WTC11 (cell line): ENCODE data around the gene TOMM40. TPM values are rescaled to one million over a fixed set of nuclear protein-coding genes. Genes with fewer than 3 reads are reported as not detected.

Experiments
- ATAC-seq: fragments of 200-7000 bp; cut with Tn5 transposase; 2 replicates; pipeline ENCODE4 v1.10.0; 2021; ENCODE audit warnings: mild to moderate bottlenecking, moderate library complexity
- CTCF ChIA-PET: fragments of 300-600 bp; sonication (Branson Sonifier 250); formaldehyde crosslinking; loops from one replicate; lab custom pipeline; 2021; ENCODE audit warnings: antibody characterized with exemption; lab: Charles Lee
- POLR2A ChIA-PET: fragments of 350-600 bp; sonication (Branson Sonifier 250); formaldehyde crosslinking; loops from one replicate; lab custom pipeline; 2021; ENCODE audit warnings: antibody characterized with exemption; lab: Charles Lee
- DNase-seq: peaks from one replicate; pipeline ENCODE4 v3.0.0; 2021; ENCODE audit warnings: low spot score
- H3K27ac Mint-ChIP-seq: 2 replicates; pipeline ENCODE4 v1.8.0; 2021; ENCODE audit warnings: mixed read lengths
- H3K27me3 Mint-ChIP-seq: 2 replicates; pipeline ENCODE4 v1.8.0; 2021; ENCODE audit warnings: low read depth, mild to moderate bottlenecking, moderate library complexity, mixed read lengths
- H3K36me3 Mint-ChIP-seq: 2 replicates; pipeline ENCODE4 v1.8.0; 2021; ENCODE audit warnings: mixed read lengths
- H3K4me1 Mint-ChIP-seq: 2 replicates; pipeline ENCODE4 v1.8.0; 2022; ENCODE audit warnings: mixed read lengths
- H3K4me3 Mint-ChIP-seq: 2 replicates; pipeline ENCODE4 v1.8.0; 2021; ENCODE audit warnings: mild to moderate bottlenecking, moderate library complexity, mixed read lengths
- H3K9me3 Mint-ChIP-seq: 2 replicates; pipeline ENCODE4 v1.8.0; 2021; ENCODE audit warnings: mixed read lengths
- CTCF ChIP-seq: fragments of 200-600 bp; IDR thresholded peaks from 2 replicates; pipeline ENCODE4 v1.8.0; 2022; ENCODE audit warnings: antibody characterized with exemption
- EMX1 ChIP-seq: fragments of 250-450 bp; sonication (Bioruptor Pico); IDR thresholded peaks from 2 replicates; pipeline ENCODE4 v1.8.0; 2021; ENCODE audit warnings: mild to moderate bottlenecking
- ESRRA ChIP-seq: sonication (generic); formaldehyde crosslinking; IDR thresholded peaks from 2 replicates; pipeline ENCODE4 v1.8.1; 2022; ENCODE audit warnings: mild to moderate bottlenecking, missing genetic modification reagents, borderline replicate concordance
- GTF2I ChIP-seq: fragments of 250-450 bp; sonication (Bioruptor Pico); conservative IDR thresholded peaks from 2 replicates; pipeline ENCODE4 v1.4.0; 2021; ENCODE audit warnings: mild to moderate bottlenecking
- MYBL2 ChIP-seq: sonication (generic); formaldehyde crosslinking; IDR thresholded peaks from 2 replicates; pipeline ENCODE4 v1.8.1; 2023; ENCODE audit warnings: mild to moderate bottlenecking, moderate library complexity, missing genetic modification reagents
- RORB ChIP-seq: fragments of 250-450 bp; sonication (Bioruptor Pico); IDR thresholded peaks from 2 replicates; pipeline ENCODE4 v1.9.0; 2021; ENCODE audit warnings: mild to moderate bottlenecking
- SP1 ChIP-seq: sonication (generic); formaldehyde crosslinking; conservative IDR thresholded peaks from 2 replicates; pipeline ENCODE4 v1.8.1; 2022; ENCODE audit warnings: missing genetic modification reagents
- TEAD1 ChIP-seq: sonication (generic); formaldehyde crosslinking; IDR thresholded peaks from 2 replicates; pipeline ENCODE4 v1.8.0; 2022; ENCODE audit warnings: mild to moderate bottlenecking, missing genetic modification reagents
- ZNF219 ChIP-seq: sonication (generic); formaldehyde crosslinking; IDR thresholded peaks from 2 replicates; pipeline ENCODE4 v1.8.0; 2023; ENCODE audit warnings: missing genetic modification reagents, mild to moderate bottlenecking, borderline replicate concordance
- ZNF281 ChIP-seq: sonication (generic); formaldehyde crosslinking; IDR thresholded peaks from 2 replicates; pipeline ENCODE4 v1.8.0; 2023; ENCODE audit warnings: mild to moderate bottlenecking, missing genetic modification reagents
- ZNF425 ChIP-seq: fragments of 250-450 bp; sonication (Bioruptor Pico); conservative IDR thresholded peaks from 2 replicates; pipeline ENCODE4 v1.9.0; 2021; ENCODE audit warnings: mild to moderate bottlenecking
- total RNA-seq: library from RNA; stranded (reverse); gene quantifications from 3 replicates; pipeline ENCODE4 v1.2.3, GENCODE V29; 2021
- TF ChIP-seq, protein P1 (sequence below): sonication (generic); formaldehyde crosslinking; IDR thresholded peaks from 2 replicates; pipeline ENCODE4 v1.8.1; 2023; ENCODE audit warnings: mild to moderate bottlenecking, missing genetic modification reagents
- TF ChIP-seq, protein P2 (sequence below): sonication (generic); formaldehyde crosslinking; IDR thresholded peaks from 2 replicates; pipeline ENCODE4 v1.8.0; 2022; ENCODE audit warnings: missing genetic modification reagents
- TF ChIP-seq, protein P3 (sequence below): sonication (generic); formaldehyde crosslinking; IDR thresholded peaks from 2 replicates; pipeline ENCODE4 v1.8.1; 2023; ENCODE audit warnings: mild to moderate bottlenecking, moderate library complexity, missing genetic modification reagents
- TF ChIP-seq, protein P4 (sequence below): fragments of 250-450 bp; sonication (Bioruptor Pico); IDR thresholded peaks from 2 replicates; pipeline ENCODE4 v1.8.0; 2021; ENCODE audit warnings: mild to moderate bottlenecking
- TF ChIP-seq, protein P5 (sequence below): sonication (generic); formaldehyde crosslinking; IDR thresholded peaks from 2 replicates; pipeline ENCODE4 v1.8.0; 2022; ENCODE audit warnings: mild to moderate bottlenecking, missing genetic modification reagents

Gene TOMM40
- total RNA-seq, 1 experiment from 2014 or later = 221 TPM

DNA sequence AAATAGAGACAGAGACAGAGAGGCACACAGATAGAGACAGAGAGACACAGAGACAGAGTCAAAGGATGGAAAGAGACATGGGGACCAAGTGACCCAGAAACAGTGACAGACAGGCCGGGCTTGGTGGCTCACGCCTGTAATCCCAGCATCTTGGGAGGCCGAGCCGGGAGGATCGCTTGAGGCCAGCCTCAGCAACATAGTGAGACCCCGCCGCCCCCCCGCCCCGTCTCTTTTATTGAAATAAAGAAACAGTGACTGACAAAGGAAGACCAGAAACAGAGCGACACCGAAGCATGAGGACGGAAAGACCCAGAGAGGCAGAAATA is 45.8 kb upstream of the TOMM40 start:
- Mint-ChIP-seq H3K27me3 (peaks cover 18% of the 10 kb centered on the region), H3K4me3 (peak overlapping the region; percentile 97), H3K27ac (peak overlapping the region; percentile 99), H3K36me3 (no peaks in the 10 kb centered on the region), H3K9me3 (no peaks in the 10 kb centered on the region), H3K4me1 (peaks cover 18% of the 10 kb centered on the region)
- no peak for ATAC-seq
- ChIA-PET CTCF (interaction anchor here (0.8 to 1.7 kb wide), 19 partner anchors 11 to 291 kb away, joined by 3 to 26 read pairs (median 5); partner anchors contain the start of genes BCAM and CBLC), POLR2A (interaction anchor here (0.6 to 1.8 kb wide), 3 partner anchors 25 to 88 kb away, joined by 3 to 10 read pairs (median 5); partner anchors contain the start of gene BCAM)
- DNase-seq = no peak
- TF ChIP-seq GTF2I (CRISPR knock-in tag) (peak; percentile 85), ZNF219 (CRISPR knock-in tag) (no peak), MYBL2 (CRISPR knock-in tag) (0 out of 2 replicates have a peak, but pooled peaks have one; percentile 8)

GRCh38 chr19:44845612-44846454 is 45.2 kb upstream of the TOMM40 start, which contains the start of gene NECTIN2:
Gene NECTIN2, plus strand, starts transcription at chr19:44846297. Its CDS starts 229 bp downstream, at chr19:44846526.
- ATAC-seq = peak; percentile 59
- POLR2A ChIA-PET = interaction anchor here (0.6 to 3.4 kb wide), 8 partner anchors 25 to 124 kb away, joined by 3 to 17 read pairs (median 4); partner anchors contain the start of genes APOE, BCAM and TOMM40
- H3K27ac Mint-ChIP-seq = peak within 1 kb of the TSS; percentile 99
- H3K9me3 Mint-ChIP-seq = no peaks in the 10 kb centered on the region
- peak within 1 kb of the TSS; percentile 97 for H3K4me3 Mint-ChIP-seq
- peaks cover 23% of the 10 kb centered on the region for H3K4me1 Mint-ChIP-seq
- no peaks in the 10 kb centered on the region for H3K36me3 Mint-ChIP-seq
- peak; percentile 100 for DNase-seq
- H3K27me3 Mint-ChIP-seq = peaks cover 14% of the 10 kb centered on the region
- CTCF ChIA-PET = interaction anchor here (0.6 to 1.7 kb wide), 36 partner anchors 8 to 291 kb away, joined by 3 to 26 read pairs (median 4); partner anchors contain the start of genes BCAM, CBLC and PVR
- TF ChIP-seq RORB (CRISPR knock-in tag) (no peak), ESRRA (CRISPR knock-in tag) (no peak), EMX1 (no peak), ZNF281 (CRISPR knock-in tag) (no peak), CTCF (peak; percentile 57), TEAD1 (0 out of 2 replicates have a peak, but pooled peaks have one; percentile 30), ZNF425 (CRISPR knock-in tag) (no peak), SP1 (CRISPR knock-in tag) (peak; percentile 74)
- TF ChIP-seq, protein P1, sequence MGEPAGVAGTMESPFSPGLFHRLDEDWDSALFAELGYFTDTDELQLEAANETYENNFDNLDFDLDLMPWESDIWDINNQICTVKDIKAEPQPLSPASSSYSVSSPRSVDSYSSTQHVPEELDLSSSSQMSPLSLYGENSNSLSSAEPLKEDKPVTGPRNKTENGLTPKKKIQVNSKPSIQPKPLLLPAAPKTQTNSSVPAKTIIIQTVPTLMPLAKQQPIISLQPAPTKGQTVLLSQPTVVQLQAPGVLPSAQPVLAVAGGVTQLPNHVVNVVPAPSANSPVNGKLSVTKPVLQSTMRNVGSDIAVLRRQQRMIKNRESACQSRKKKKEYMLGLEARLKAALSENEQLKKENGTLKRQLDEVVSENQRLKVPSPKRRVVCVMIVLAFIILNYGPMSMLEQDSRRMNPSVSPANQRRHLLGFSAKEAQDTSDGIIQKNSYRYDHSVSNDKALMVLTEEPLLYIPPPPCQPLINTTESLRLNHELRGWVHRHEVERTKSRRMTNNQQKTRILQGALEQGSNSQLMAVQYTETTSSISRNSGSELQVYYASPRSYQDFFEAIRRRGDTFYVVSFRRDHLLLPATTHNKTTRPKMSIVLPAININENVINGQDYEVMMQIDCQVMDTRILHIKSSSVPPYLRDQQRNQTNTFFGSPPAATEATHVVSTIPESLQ (CRISPR knock-in tag) = no peak
- TF ChIP-seq, protein P2, sequence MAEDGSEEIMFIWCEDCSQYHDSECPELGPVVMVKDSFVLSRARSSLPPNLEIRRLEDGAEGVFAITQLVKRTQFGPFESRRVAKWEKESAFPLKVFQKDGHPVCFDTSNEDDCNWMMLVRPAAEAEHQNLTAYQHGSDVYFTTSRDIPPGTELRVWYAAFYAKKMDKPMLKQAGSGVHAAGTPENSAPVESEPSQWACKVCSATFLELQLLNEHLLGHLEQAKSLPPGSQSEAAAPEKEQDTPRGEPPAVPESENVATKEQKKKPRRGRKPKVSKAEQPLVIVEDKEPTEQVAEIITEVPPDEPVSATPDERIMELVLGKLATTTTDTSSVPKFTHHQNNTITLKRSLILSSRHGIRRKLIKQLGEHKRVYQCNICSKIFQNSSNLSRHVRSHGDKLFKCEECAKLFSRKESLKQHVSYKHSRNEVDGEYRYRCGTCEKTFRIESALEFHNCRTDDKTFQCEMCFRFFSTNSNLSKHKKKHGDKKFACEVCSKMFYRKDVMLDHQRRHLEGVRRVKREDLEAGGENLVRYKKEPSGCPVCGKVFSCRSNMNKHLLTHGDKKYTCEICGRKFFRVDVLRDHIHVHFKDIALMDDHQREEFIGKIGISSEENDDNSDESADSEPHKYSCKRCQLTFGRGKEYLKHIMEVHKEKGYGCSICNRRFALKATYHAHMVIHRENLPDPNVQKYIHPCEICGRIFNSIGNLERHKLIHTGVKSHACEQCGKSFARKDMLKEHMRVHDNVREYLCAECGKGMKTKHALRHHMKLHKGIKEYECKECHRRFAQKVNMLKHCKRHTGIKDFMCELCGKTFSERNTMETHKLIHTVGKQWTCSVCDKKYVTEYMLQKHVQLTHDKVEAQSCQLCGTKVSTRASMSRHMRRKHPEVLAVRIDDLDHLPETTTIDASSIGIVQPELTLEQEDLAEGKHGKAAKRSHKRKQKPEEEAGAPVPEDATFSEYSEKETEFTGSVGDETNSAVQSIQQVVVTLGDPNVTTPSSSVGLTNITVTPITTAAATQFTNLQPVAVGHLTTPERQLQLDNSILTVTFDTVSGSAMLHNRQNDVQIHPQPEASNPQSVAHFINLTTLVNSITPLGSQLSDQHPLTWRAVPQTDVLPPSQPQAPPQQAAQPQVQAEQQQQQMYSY (CRISPR knock-in tag) = peak; percentile 92
- TF ChIP-seq, protein P3, sequence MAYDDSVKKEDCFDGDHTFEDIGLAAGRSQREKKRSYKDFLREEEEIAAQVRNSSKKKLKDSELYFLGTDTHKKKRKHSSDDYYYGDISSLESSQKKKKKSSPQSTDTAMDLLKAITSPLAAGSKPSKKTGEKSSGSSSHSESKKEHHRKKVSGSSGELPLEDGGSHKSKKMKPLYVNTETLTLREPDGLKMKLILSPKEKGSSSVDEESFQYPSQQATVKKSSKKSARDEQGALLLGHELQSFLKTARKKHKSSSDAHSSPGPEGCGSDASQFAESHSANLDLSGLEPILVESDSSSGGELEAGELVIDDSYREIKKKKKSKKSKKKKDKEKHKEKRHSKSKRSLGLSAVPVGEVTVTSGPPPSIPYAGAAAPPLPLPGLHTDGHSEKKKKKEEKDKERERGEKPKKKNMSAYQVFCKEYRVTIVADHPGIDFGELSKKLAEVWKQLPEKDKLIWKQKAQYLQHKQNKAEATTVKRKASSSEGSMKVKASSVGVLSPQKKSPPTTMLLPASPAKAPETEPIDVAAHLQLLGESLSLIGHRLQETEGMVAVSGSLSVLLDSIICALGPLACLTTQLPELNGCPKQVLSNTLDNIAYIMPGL (CRISPR knock-in tag) = peak; percentile 14
- TF ChIP-seq, protein P4, sequence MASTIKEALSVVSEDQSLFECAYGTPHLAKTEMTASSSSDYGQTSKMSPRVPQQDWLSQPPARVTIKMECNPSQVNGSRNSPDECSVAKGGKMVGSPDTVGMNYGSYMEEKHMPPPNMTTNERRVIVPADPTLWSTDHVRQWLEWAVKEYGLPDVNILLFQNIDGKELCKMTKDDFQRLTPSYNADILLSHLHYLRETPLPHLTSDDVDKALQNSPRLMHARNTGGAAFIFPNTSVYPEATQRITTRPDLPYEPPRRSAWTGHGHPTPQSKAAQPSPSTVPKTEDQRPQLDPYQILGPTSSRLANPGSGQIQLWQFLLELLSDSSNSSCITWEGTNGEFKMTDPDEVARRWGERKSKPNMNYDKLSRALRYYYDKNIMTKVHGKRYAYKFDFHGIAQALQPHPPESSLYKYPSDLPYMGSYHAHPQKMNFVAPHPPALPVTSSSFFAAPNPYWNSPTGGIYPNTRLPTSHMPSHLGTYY (CRISPR knock-in tag) = no peak
- TF ChIP-seq, protein P5, sequence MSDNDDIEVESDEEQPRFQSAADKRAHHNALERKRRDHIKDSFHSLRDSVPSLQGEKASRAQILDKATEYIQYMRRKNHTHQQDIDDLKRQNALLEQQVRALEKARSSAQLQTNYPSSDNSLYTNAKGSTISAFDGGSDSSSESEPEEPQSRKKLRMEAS (CRISPR knock-in tag) = peak; percentile 56; the same call in 1 of the 2 replicates
